Heart right ventricle (tissue), 16 donors: ENCODE data around the gene CSNK2B. TPM values are rescaled to one million over a fixed set of nuclear protein-coding genes. Genes with fewer than 3 reads are reported as not detected.

ENCODE experiments used
- ATAC-seq, 8 donors: fragments of 200-7000 bp; cut with Tn5 transposase; one replicate each; pipeline ENCODE4 v1.9.1; 2020; ENCODE audit warnings: mild to moderate bottlenecking in 8 of 8, moderate library complexity in 8 of 8, moderate number of reproducible peaks in 1 of 8
- DNase-seq, 2 donors: peaks; one replicate each; pipeline ENCODE4 v3.0.0-alpha.2; 2020
- H3K27ac ChIP-seq, 10 donors: fragments of 200-600 bp; sonication (generic) in 2 of 10; one replicate each; pipeline versions ENCODE4 v1.5.0 to v1.8.0; 2020 to 2022; ENCODE audit warnings: mild to moderate bottlenecking in 3 of 10
- H3K27me3 ChIP-seq, 7 donors: fragments of 200-600 bp; one replicate each; pipeline ENCODE4 v1.8.0; 2021 to 2022; ENCODE audit warnings: mild to moderate bottlenecking in 2 of 7
- H3K36me3 ChIP-seq, 9 donors: fragments of 200-600 bp; sonication (generic) in 1 of 9; one replicate each; pipeline versions ENCODE4 v1.5.0 to v1.8.0; 2020 to 2022; ENCODE audit warnings: mild to moderate bottlenecking in 2 of 9
- H3K4me1 ChIP-seq, 9 donors: fragments of 200-600 bp; sonication (generic) in 1 of 9; one replicate each; pipeline versions ENCODE4 v1.5.0 to v1.8.0; 2020 to 2022; ENCODE audit warnings: mild to moderate bottlenecking in 4 of 9
- H3K4me3 ChIP-seq, 10 donors: fragments of 200-600 bp; sonication (generic) in 2 of 10; one replicate each; pipeline versions ENCODE4 v1.5.0 to v1.8.0; 2020 to 2022; ENCODE audit warnings: mild to moderate bottlenecking in 7 of 10, moderate library complexity in 2 of 10
- H3K9me3 ChIP-seq, 11 donors: fragments of 200-600 bp in 10 of 11; sonication (generic) in 2 of 11; one replicate each; pipeline versions ENCODE4 v1.5.0 to v1.8.0; 2013 to 2022; ENCODE audit warnings: mild to moderate bottlenecking in 2 of 11, control low read depth in 1 of 11, moderate library complexity in 1 of 11
- WGBS, 2 donors: extraction: QIAGEN DNeasy Blood & Tissue Kit; methylation state at CpG; one replicate each; pipeline ENCODE4 v1.1.7; 2013; ENCODE audit warnings: inconsistent platforms in 1 of 2; 5-methylcytosine and 5-hydroxymethylcytosine counted together
- intact Hi-C, 10 donors: fragments of 100-400 bp; cut with DNase I; formaldehyde crosslinking; loops; one replicate each; pipeline versions ENCODE4 v1.11.1 to v1.14.2; 2022
- polyA plus RNA-seq, 2 donors: library from polyadenylated mRNA; stranded (reverse); fragments of 200-250 nt; gene quantifications; one replicate each; pipeline ENCODE4 v1.2.3, GENCODE V29; 2013
- total RNA-seq, 10 donors: library from RNA; stranded (reverse); fragmentation: NEBNext Ultra II Directional in 3 of 10; extraction: Animal tissue kit (Norgen Biotek cat#: 25700) in 3 of 10; gene quantifications; one replicate each; pipeline versions ENCODE4 v1.2.1 to v1.2.4, GENCODE V29; 2021 to 2023
- TF ChIP-seq, protein P1 (sequence below), 9 donors: fragments of 200-600 bp; sonication (generic) in 2 of 9; IDR thresholded peaks; one replicate each; pipeline versions ENCODE4 v1.5.0 to v1.8.0; 2021 to 2022; ENCODE audit warnings: antibody characterized with exemption in 9 of 9, mild to moderate bottlenecking in 5 of 9, moderate library complexity in 1 of 9
- donor health status: Arrhythmogenic right ventricular cardiomyopathy.
- donor health status: ischemic (EF 13 %, LVEDD 7.1; RV severe dilation, severe dysfunction).
- donor health status: healthy with polysubstance abuse.
- donor health status: DM: no; HTN: yes; CAD: no.
- donor health status: DM: no; HTN: no; CAD: no.
- donor health status: ischemic (EF 25% LVEDD 6.9; RV normal size, moderate dysfunction).
- donor health status: ischemic (EF 25% LVEDD 5.7; RV mildly dilated, moderate dysfunction).
- donor health status: healthy.
- donor health status: DM: yes; HTN: yes; CAD: no.
- donor health status: Ischemic cardiomyopathy.
- donor health status: ischemic (EF 35%, LVEDD 5.7; RV mildly dilated, moderate dysfunction).
- donor health status: nonischemic (EF 11% LVEDD 7.7; RV severe dilation, severe dysfunction).
- donor health status: DM: yes; HTN: yes; CAD: no.
- donor health status: PGD.
- donor health status: ischemic (EF 29% LVEDD 5.4; RV normal size, mild dysfunction).
- donor health status: nonischemic (EF 23%, LVEDD 6.1; RV moderate dilation, normal function).

Gene CSNK2B
- total and polyA plus RNA-seq, 12 donors: 101 to 199 (median 115) TPM

DNA sequence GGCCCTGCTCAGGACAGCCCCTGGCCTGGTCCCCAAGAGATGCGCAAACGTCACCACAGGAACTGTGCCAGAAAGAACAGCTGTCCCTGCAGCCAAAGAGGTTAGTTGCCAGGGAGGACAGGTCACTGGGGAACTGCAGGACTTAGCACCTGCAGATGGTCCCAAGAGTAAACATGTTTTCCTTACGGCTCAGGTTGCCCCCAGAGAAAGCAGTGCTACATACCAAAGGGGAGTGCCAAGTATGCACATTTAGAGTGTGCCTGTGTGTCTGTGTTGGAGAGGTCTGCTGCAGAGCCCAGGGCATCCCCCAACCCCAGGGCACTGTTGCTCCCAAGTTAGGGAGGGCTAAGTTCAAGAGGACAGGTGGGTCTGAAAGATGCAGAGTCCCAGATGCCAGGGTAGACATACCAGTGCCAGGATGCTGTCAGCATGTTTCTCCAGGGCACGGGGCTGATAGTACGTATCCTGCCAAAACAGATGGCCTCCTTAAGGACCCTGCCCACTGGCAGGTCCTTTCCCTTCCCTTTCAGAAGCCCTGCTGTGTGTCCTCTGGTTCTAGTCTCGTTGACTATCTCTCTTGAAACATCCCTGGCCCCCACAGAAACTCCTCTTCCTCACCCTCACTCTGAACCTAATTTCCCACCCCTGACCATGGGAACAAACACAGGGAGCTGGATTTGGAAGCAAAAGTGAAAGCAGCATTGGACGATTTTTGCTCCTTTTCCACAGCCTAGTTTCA is 36.0 kb downstream of the CSNK2B start:
- Histone ChIP-seq H3K4me3 (peak overlapping the region; percentile 56 to 89 (median 78)), H3K36me3 (peaks cover 0 to 45% (median 14%) of the 10 kb centered on the region in 9 donors), H3K4me1 (peaks cover 11 to 41% (median 22%) of the 10 kb centered on the region in 9 donors), H3K27ac (peak overlapping the region in 9 of 10 donors; percentile 92 to 99 (median 97)), H3K27me3 (no peaks in the 10 kb centered on the region), H3K9me3 (no peaks in the 10 kb centered on the region)
- peak in 1 of 8 donors; percentile 2 for ATAC-seq
- 16 to 18% methylated on average over 7 of the region's 7 CpGs for WGBS, 2 donors
- TF ChIP-seq, protein P1, sequence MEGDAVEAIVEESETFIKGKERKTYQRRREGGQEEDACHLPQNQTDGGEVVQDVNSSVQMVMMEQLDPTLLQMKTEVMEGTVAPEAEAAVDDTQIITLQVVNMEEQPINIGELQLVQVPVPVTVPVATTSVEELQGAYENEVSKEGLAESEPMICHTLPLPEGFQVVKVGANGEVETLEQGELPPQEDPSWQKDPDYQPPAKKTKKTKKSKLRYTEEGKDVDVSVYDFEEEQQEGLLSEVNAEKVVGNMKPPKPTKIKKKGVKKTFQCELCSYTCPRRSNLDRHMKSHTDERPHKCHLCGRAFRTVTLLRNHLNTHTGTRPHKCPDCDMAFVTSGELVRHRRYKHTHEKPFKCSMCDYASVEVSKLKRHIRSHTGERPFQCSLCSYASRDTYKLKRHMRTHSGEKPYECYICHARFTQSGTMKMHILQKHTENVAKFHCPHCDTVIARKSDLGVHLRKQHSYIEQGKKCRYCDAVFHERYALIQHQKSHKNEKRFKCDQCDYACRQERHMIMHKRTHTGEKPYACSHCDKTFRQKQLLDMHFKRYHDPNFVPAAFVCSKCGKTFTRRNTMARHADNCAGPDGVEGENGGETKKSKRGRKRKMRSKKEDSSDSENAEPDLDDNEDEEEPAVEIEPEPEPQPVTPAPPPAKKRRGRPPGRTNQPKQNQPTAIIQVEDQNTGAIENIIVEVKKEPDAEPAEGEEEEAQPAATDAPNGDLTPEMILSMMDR (IDR thresholded peaks at IDR 0.05): no peak
- intact Hi-C loops: loop anchor here in 1 of 10 donors (1.0 kb wide), 1 partner anchor 27 kb away; the partner anchor contains the start of gene DDAH2
- peak; percentile 43 to 53 for DNase-seq

DNA sequence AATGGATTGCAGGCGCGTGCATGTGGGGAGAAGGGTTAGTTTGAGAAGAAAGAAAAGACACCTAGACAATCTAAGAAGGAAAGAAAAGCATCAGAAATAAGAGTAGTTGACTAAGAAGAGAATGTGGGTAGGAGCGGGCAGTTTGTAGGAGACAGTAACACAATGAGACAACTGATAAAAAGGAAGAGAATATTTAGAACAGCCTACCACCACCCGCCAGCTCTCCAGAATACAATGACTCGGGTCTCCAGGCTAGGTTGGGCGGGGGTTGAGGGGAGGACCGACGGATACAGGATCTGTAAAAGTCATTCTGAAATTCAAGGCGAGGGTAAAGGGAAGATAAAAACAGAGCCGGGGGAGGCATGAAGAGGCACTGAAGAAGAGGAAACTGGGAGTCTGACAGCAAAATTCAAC is 36.5 kb downstream of the CSNK2B start:
- intact Hi-C loops: no loop called here
- no peak for DNase-seq
- peak overlapping the region; percentile 91 to 99 (median 96) for H3K27ac ChIP-seq
- no peaks in the 10 kb centered on the region for H3K9me3 ChIP-seq
- TF ChIP-seq, protein P1 (IDR thresholded peaks at IDR 0.05): no peak
- H3K4me1 ChIP-seq: peaks cover 11 to 38% (median 22%) of the 10 kb centered on the region in 9 donors
- WGBS, 2 donors: 1% methylated on average over 10 of the region's 10 CpGs
- H3K27me3 ChIP-seq: no peaks in the 10 kb centered on the region
- peaks cover 0 to 40% (median 12%) of the 10 kb centered on the region in 9 donors for H3K36me3 ChIP-seq
- peak; percentile 1 to 38 (median 19) for ATAC-seq
- H3K4me3 ChIP-seq: peak overlapping the region; percentile 56 to 89 (median 78)

DNA sequence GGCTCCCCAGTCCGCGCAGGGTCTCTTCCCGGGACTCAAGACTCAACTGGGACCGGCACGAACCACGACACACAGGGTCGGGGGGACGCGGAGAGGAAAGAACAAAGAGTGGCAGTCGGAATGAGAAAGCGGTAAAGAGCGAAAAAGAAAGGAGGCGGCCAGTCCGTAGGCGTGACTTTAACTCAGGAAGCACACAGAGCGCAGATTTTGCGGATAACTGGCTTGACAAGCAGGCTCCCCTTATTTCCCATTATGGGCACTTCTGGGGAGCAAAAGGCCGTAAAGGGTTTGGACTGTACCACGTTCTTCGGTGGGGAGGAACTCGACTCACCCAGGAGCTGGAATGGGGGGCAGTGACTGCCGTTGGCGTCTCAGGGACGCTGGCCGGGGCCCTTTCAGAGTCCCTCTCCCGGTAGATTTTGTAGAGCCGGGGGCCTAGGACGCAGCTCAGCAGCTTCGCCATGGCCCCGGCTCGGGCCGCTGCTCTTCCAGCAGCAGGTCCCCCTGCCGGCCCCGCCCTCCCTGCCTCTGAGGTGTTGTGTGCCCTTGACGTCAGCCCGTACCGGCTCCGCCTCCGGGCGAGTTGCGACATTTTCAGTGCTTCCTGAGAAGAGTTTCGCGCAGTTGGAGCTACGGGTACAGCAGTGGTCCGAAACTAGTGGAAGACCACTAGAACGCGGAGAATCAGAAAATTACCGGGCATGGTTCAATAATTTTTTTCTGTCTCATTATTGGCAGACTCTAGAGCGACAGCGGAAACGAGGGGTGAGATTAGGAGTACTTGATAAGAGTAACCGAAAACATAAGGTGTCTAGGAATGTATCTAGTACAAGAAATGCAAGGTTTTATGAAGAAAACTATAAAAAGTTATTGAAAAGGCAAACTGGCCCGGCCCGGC is 37.2 kb downstream of the CSNK2B start, which contains the start of gene ABHD16A:
TSS of gene ABHD16A (minus strand) at position 506 of the 898 bp plus-strand sequence. CDS start at position 463, 43 bp downstream.
- Histone ChIP-seq H3K4me1 (peaks cover 11 to 32% (median 22%) of the 10 kb centered on the region in 9 donors), H3K4me3 (peak within 1 kb of the TSS; percentile 56 to 89 (median 78)), H3K36me3 (peaks cover 0 to 33% (median 11%) of the 10 kb centered on the region in 9 donors), H3K9me3 (no peaks in the 10 kb centered on the region), H3K27ac (peak within 1 kb of the TSS; percentile 91 to 99 (median 96)), H3K27me3 (no peaks in the 10 kb centered on the region)
- TF ChIP-seq, protein P1 (IDR thresholded peaks at IDR 0.05): peak in 3 of 9 donors; percentile 12 to 28 (median 27)
- DNase-seq (peak; percentile 99), ATAC-seq (peak; percentile 98 to 99 (median 99))
- intact Hi-C loops: no loop called here
- 0 to 1% methylated on average over 53 to 54 of the region's 54 CpGs for WGBS, 2 donors

DNA sequence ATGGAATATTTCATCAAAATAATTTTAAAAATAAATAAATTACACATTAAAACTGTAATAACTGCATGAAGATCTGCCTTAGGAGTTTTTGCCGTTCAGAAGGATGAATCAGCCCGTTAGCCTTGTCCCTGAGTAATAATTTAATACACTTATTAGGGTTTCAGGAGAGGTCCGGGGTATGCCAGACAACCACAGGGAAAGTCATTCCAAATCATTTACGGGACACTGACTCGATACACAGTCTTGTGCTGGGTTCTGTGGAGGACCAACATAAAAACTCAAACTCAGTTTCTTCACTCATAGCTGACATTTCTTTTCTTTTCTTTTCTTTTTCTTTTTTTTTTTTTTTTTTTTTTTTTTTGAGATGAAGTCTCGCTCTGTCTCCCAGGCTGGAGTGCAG is 40.1 kb downstream of the CSNK2B start:
- peaks cover 0 to 4% (median 0%) of the 10 kb centered on the region in 9 donors for H3K36me3 ChIP-seq
- H3K9me3 ChIP-seq: no peaks in the 10 kb centered on the region
- peaks cover 0 to 5% (median 0%) of the 10 kb centered on the region in 7 donors for H3K27me3 ChIP-seq
- intact Hi-C loops: no loop called here
- WGBS, 2 donors: 89 to 95% methylated on average over 6 of the region's 6 CpGs
- no peak overlapping the region for H3K4me3 ChIP-seq
- ATAC-seq (no peak), DNase-seq (no peak)
- H3K4me1 ChIP-seq: peaks cover 11 to 24% (median 19%) of the 10 kb centered on the region in 9 donors
- no peak overlapping the region for H3K27ac ChIP-seq
- TF ChIP-seq, protein P1 (IDR thresholded peaks at IDR 0.05): no peak
